ENCODE measurements around the gene DHPS.
A peak's percentile ranks its signal among the peaks of the same experiment; 100 is the strongest.
"Not testable (repeated sequence)": the region's sequence is repeated elsewhere in the genome, so short reads cannot be mapped to it uniquely, and the experiment has no call there.

Gene DHPS

GRCh38 chr19:12681074-12681987 is at the start of gene DHPS:
Gene DHPS (minus strand): TSS chr19:12681880. CDS start chr19:12681766, 114 bp downstream.
- DNase-seq (ENCODE audit: low read depth, low spot score): peak; percentile 83

GRCh38 chr19:12731337-12731736 is 49.7 kb upstream of the DHPS start:
- no peak for DNase-seq (ENCODE audit: low read depth, low spot score)

GRCh38 chr19:12730064-12730463 is 48.4 kb upstream of the DHPS start:
- no peak for DNase-seq (ENCODE audit: low read depth, low spot score)

GRCh38 chr19:12727745-12728433 is 46.2 kb upstream of the DHPS start:
- no peak for DNase-seq (ENCODE audit: low read depth, low spot score)

- no peak for DNase-seq (ENCODE audit: low read depth, low spot score)
These were observed 45.3 kb upstream of the DHPS start for GRCh38 chr19:12726988-12727316.

- DNase-seq (ENCODE audit: low read depth, low spot score): not testable (repeated sequence)
These were observed 43.9 kb upstream of the DHPS start for GRCh38 chr19:12725612-12726011.

GRCh38 chr19:12723641-12724426 is 42.2 kb upstream of the DHPS start, which contains the start of gene TNPO2:
Gene TNPO2 (minus strand): TSS chr19:12723932. CDS start chr19:12720977, 2,955 bp downstream.
- peak; percentile 51 for DNase-seq (ENCODE audit: low read depth, low spot score)

- no peak for DNase-seq (ENCODE audit: low read depth, low spot score)
These were observed 41.6 kb upstream of the DHPS start for GRCh38 chr19:12723381-12723640.

- DNase-seq (ENCODE audit: low read depth, low spot score): peak; percentile 79
These were observed 41.1 kb upstream of the DHPS start for GRCh38 chr19:12722566-12723380.

GRCh38 chr19:12721656-12722565 is 40.2 kb upstream of the DHPS start:
- no peak for DNase-seq (ENCODE audit: low read depth, low spot score)

GRCh38 chr19:12720851-12721655 is 39.4 kb upstream of the DHPS start:
- DNase-seq (ENCODE audit: low read depth, low spot score): no peak

- no peak for DNase-seq (ENCODE audit: low read depth, low spot score)
These were observed 38.6 kb upstream of the DHPS start for GRCh38 chr19:12720296-12720695.

- no peak for DNase-seq (ENCODE audit: low read depth, low spot score)
These were observed 34.2 kb upstream of the DHPS start for GRCh38 chr19:12715929-12716328.

- no peak for DNase-seq (ENCODE audit: low read depth, low spot score)
These were observed 33.4 kb upstream of the DHPS start for GRCh38 chr19:12715102-12715501.

GRCh38 chr19:12713304-12713703 is 31.6 kb upstream of the DHPS start:
- not testable (repeated sequence) for DNase-seq (ENCODE audit: low read depth, low spot score)

GRCh38 chr19:12712077-12712476 is 30.4 kb upstream of the DHPS start:
- not testable (repeated sequence) for DNase-seq (ENCODE audit: low read depth, low spot score)

- DNase-seq (ENCODE audit: low read depth, low spot score): no peak
These were observed 29.5 kb upstream of the DHPS start for GRCh38 chr19:12711187-12711586.

GRCh38 chr19:12708641-12709040 is 27.0 kb upstream of the DHPS start:
- no peak for DNase-seq (ENCODE audit: low read depth, low spot score)

- DNase-seq (ENCODE audit: low read depth, low spot score): no peak
These were observed 24.6 kb upstream of the DHPS start for GRCh38 chr19:12706332-12706718.

Data from activated naive CD8-positive, alpha-beta T cell treated with anti-CD3 and anti-CD28 coated beads, Interleukin-2, amount 50 U/mL, for 16 hours (primary cell).